ENCODE results near the gene TMEM238. TPM values are rescaled to one million over a fixed set of nuclear protein-coding genes. Genes with fewer than 3 reads are reported as not detected.

Gene TMEM238
- total and polyA plus RNA-seq, 10 of the 15 experiments (the other 5 are each of a cell fraction or from before 2014, with no cell fraction given): 0.05 to 16.9 (median 0.58) TPM; not detected in 1

Other genes starting within 250 kb of the TMEM238 start
Only the 7 nearest of the 30 such genes appear.
- gene KMT5C, start 44.4 kb downstream of the TMEM238 start, total RNA-seq (2014; rRNA removed): 6.8 and 7.7 TPM in 2 replicates
- 2.4 and 3.7 TPM in 2 replicates for gene KMT5C, start 44.4 kb downstream of the TMEM238 start, total RNA-seq (2014; rRNA removed; fragmentation: Illumina TruSeq; extraction: Trizol)
- gene KMT5C, start 44.4 kb downstream of the TMEM238 start, total RNA-seq (2021): 13.2 and 15.8 TPM in 2 replicates
- gene KMT5C, start 44.4 kb downstream of the TMEM238 start, polyA plus RNA-seq (2011; rRNA removed): 5.7 and 9.3 TPM in 2 replicates
- gene KMT5C, start 44.4 kb downstream of the TMEM238 start, polyA plus RNA-seq (2014; fragmentation: Illumina TruSeq; extraction: Trizol): 1.3 and 2.3 TPM in 2 replicates
- under 1 TPM in 1 of 2 experiments, not detected in 1; 0.20 TPM for gene KMT5C, start 44.4 kb downstream of the TMEM238 start, polyA plus RNA-seq (2014; fragmentation: Nextera tagmentation; extraction: Ambion mirVana)
- 10.5 and 11.9 TPM in 2 replicates for gene KMT5C, start 44.4 kb downstream of the TMEM238 start, polyA plus RNA-seq (2014; rRNA removed)
- 1 to 10 TPM; 4.1 to 4.3 TPM for gene KMT5C, start 44.4 kb downstream of the TMEM238 start, polyA plus RNA-seq (2016; fragmentation: Nextera tagmentation; extraction: Ambion mirVana)
- gene COX6B2, start 29.6 kb downstream of the TMEM238 start, total RNA-seq (2014; rRNA removed): not detected in 2 replicates
- gene COX6B2, start 29.6 kb downstream of the TMEM238 start, total RNA-seq (2014; rRNA removed; fragmentation: Illumina TruSeq; extraction: Trizol): not detected in 2 replicates
- not detected in 2 replicates for gene COX6B2, start 29.6 kb downstream of the TMEM238 start, total RNA-seq (2021)
- gene COX6B2, start 29.6 kb downstream of the TMEM238 start, polyA plus RNA-seq (2011; rRNA removed): 0.09 TPM in 1 of 2 replicates, not detected in the other
- not detected in 2 replicates for gene COX6B2, start 29.6 kb downstream of the TMEM238 start, polyA plus RNA-seq (2014; fragmentation: Illumina TruSeq; extraction: Trizol)
- under 1 TPM; 0.05 to 0.07 TPM for gene COX6B2, start 29.6 kb downstream of the TMEM238 start, polyA plus RNA-seq (2014; fragmentation: Nextera tagmentation; extraction: Ambion mirVana)
- gene COX6B2, start 29.6 kb downstream of the TMEM238 start, polyA plus RNA-seq (2014; rRNA removed): 0.06 and 0.14 TPM in 2 replicates
- under 1 TPM in 1 of 2 experiments, not detected in 1; 0.08 TPM for gene COX6B2, start 29.6 kb downstream of the TMEM238 start, polyA plus RNA-seq (2016; fragmentation: Nextera tagmentation; extraction: Ambion mirVana)
- not detected in 2 replicates for gene GARIN5B, start 21.0 kb downstream of the TMEM238 start, total RNA-seq (2014; rRNA removed)
- gene GARIN5B, start 21.0 kb downstream of the TMEM238 start, total RNA-seq (2014; rRNA removed; fragmentation: Illumina TruSeq; extraction: Trizol): not detected in 2 replicates
- not detected in 2 replicates for gene GARIN5B, start 21.0 kb downstream of the TMEM238 start, total RNA-seq (2021)
- not detected in 2 replicates for gene GARIN5B, start 21.0 kb downstream of the TMEM238 start, polyA plus RNA-seq (2011; rRNA removed)
- not detected in 2 replicates for gene GARIN5B, start 21.0 kb downstream of the TMEM238 start, polyA plus RNA-seq (2014; fragmentation: Illumina TruSeq; extraction: Trizol)
- gene GARIN5B, start 21.0 kb downstream of the TMEM238 start, polyA plus RNA-seq (2014; fragmentation: Nextera tagmentation; extraction: Ambion mirVana): not detected
- gene GARIN5B, start 21.0 kb downstream of the TMEM238 start, polyA plus RNA-seq (2014; rRNA removed): 0.18 TPM in 1 of 2 replicates, not detected in the other
- not detected for gene GARIN5B, start 21.0 kb downstream of the TMEM238 start, polyA plus RNA-seq (2016; fragmentation: Nextera tagmentation; extraction: Ambion mirVana)
- not detected in 2 replicates for gene IL11, start 13.8 kb downstream of the TMEM238 start, total RNA-seq (2014; rRNA removed)
- gene IL11, start 13.8 kb downstream of the TMEM238 start, total RNA-seq (2014; rRNA removed; fragmentation: Illumina TruSeq; extraction: Trizol): not detected in 2 replicates
- 0.15 TPM in 1 of 2 replicates, not detected in the other for gene IL11, start 13.8 kb downstream of the TMEM238 start, total RNA-seq (2021)
- gene IL11, start 13.8 kb downstream of the TMEM238 start, polyA plus RNA-seq (2011; rRNA removed): not detected in 2 replicates
- gene IL11, start 13.8 kb downstream of the TMEM238 start, polyA plus RNA-seq (2014; fragmentation: Illumina TruSeq; extraction: Trizol): not detected in 2 replicates
- not detected for gene IL11, start 13.8 kb downstream of the TMEM238 start, polyA plus RNA-seq (2014; fragmentation: Nextera tagmentation; extraction: Ambion mirVana)
- gene IL11, start 13.8 kb downstream of the TMEM238 start, polyA plus RNA-seq (2014; rRNA removed): not detected in 2 replicates
- gene IL11, start 13.8 kb downstream of the TMEM238 start, polyA plus RNA-seq (2016; fragmentation: Nextera tagmentation; extraction: Ambion mirVana): not detected
- gene TMEM190, start 7.5 kb downstream of the TMEM238 start, total RNA-seq (2014; rRNA removed): not detected in 2 replicates
- gene TMEM190, start 7.5 kb downstream of the TMEM238 start, total RNA-seq (2014; rRNA removed; fragmentation: Illumina TruSeq; extraction: Trizol): not detected in 2 replicates
- gene TMEM190, start 7.5 kb downstream of the TMEM238 start, total RNA-seq (2021): not detected in 2 replicates
- not detected in 2 replicates for gene TMEM190, start 7.5 kb downstream of the TMEM238 start, polyA plus RNA-seq (2011; rRNA removed)
- gene TMEM190, start 7.5 kb downstream of the TMEM238 start, polyA plus RNA-seq (2014; fragmentation: Illumina TruSeq; extraction: Trizol): not detected in 2 replicates
- gene TMEM190, start 7.5 kb downstream of the TMEM238 start, polyA plus RNA-seq (2014; fragmentation: Nextera tagmentation; extraction: Ambion mirVana): not detected
- not detected in 2 replicates for gene TMEM190, start 7.5 kb downstream of the TMEM238 start, polyA plus RNA-seq (2014; rRNA removed)
- not detected for gene TMEM190, start 7.5 kb downstream of the TMEM238 start, polyA plus RNA-seq (2016; fragmentation: Nextera tagmentation; extraction: Ambion mirVana)
- 717 and 1,079 TPM in 2 replicates for gene RPL28, start 1.6 kb upstream of the TMEM238 start, total RNA-seq (2014; rRNA removed)
- 1,192 and 1,229 TPM in 2 replicates for gene RPL28, start 1.6 kb upstream of the TMEM238 start, total RNA-seq (2014; rRNA removed; fragmentation: Illumina TruSeq; extraction: Trizol)
- gene RPL28, start 1.6 kb upstream of the TMEM238 start, total RNA-seq (2021): 3,542 and 3,611 TPM in 2 replicates
- gene RPL28, start 1.6 kb upstream of the TMEM238 start, polyA plus RNA-seq (2011; rRNA removed): 139 and 260 TPM in 2 replicates
- gene RPL28, start 1.6 kb upstream of the TMEM238 start, polyA plus RNA-seq (2014; fragmentation: Illumina TruSeq; extraction: Trizol): 225 and 1,758 TPM in 2 replicates
- 100 to 1,000 TPM; 290 to 479 TPM for gene RPL28, start 1.6 kb upstream of the TMEM238 start, polyA plus RNA-seq (2014; fragmentation: Nextera tagmentation; extraction: Ambion mirVana)
- gene RPL28, start 1.6 kb upstream of the TMEM238 start, polyA plus RNA-seq (2014; rRNA removed): 1,272 and 1,578 TPM in 2 replicates
- gene RPL28, start 1.6 kb upstream of the TMEM238 start, polyA plus RNA-seq (2016; fragmentation: Nextera tagmentation; extraction: Ambion mirVana): 100 to 1,000 TPM; 692 to 703 TPM
- 517 and 640 TPM in 2 replicates for gene UBE2S, start 23.5 kb upstream of the TMEM238 start, total RNA-seq (2014; rRNA removed)
- 58.9 and 67.6 TPM in 2 replicates for gene UBE2S, start 23.5 kb upstream of the TMEM238 start, total RNA-seq (2014; rRNA removed; fragmentation: Illumina TruSeq; extraction: Trizol)
- 258 and 260 TPM in 2 replicates for gene UBE2S, start 23.5 kb upstream of the TMEM238 start, total RNA-seq (2021)
- 46.6 and 82.3 TPM in 2 replicates for gene UBE2S, start 23.5 kb upstream of the TMEM238 start, polyA plus RNA-seq (2011; rRNA removed)
- gene UBE2S, start 23.5 kb upstream of the TMEM238 start, polyA plus RNA-seq (2014; fragmentation: Illumina TruSeq; extraction: Trizol): 20.6 and 105 TPM in 2 replicates
- 1 to 10 TPM; 2.3 to 5.1 TPM for gene UBE2S, start 23.5 kb upstream of the TMEM238 start, polyA plus RNA-seq (2014; fragmentation: Nextera tagmentation; extraction: Ambion mirVana)
- gene UBE2S, start 23.5 kb upstream of the TMEM238 start, polyA plus RNA-seq (2014; rRNA removed): 149 and 769 TPM in 2 replicates
- 100 to 1,000 TPM; 323 to 417 TPM for gene UBE2S, start 23.5 kb upstream of the TMEM238 start, polyA plus RNA-seq (2016; fragmentation: Nextera tagmentation; extraction: Ambion mirVana)